Left hindlimb (tissue), 1 donor: Measurements from ENCODE around the gene SH3D19.
"Not testable (repeated sequence)": the region's sequence is repeated elsewhere in the genome, so short reads cannot be mapped to it uniquely, and the experiment has no call there.

Source experiments
- DNase-seq: peaks from one replicate; pipeline ENCODE4 v3.0.0-alpha.2; 2018

SH3D19 gene

DNA sequence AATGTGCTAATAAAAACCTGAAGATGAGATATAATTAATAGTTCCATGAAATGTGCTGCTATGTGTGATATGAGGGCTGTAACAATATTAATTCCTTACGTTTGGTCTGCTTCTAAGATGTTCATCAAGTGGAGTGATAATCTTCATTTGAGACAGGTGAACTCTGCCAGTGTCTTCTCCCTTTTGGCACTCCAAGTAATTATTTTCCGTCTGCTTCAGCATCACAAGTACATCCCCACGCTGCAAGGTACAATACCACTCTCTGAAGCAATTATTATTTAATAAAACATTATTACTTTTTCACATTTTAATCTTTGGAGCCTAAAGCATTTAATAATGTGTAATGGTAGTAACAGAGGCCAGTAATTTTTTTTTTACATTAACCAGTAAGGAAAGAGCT, 181.6 kb downstream of the SH3D19 start:
- no peak for DNase-seq

DNA sequence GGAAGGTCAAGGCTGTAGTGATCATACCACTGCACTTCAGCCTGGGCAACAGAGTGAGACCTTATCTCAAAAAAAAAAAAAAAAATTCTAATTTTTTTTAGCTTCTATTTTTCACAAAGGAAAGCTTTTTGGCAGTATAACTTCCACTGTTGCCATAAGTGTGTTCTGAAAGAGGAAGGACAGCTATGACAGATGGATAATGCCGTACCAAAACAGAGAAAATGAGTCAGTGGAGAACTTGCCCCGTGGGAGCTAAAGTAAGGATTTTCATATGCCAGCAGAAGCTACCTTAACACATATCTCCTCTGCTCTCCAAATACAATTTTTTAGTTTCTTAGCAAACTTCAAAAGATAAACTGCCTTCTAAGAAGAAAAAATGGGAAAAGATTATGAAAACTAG, 182.2 kb downstream of the SH3D19 start:
- no peak for DNase-seq

DNA sequence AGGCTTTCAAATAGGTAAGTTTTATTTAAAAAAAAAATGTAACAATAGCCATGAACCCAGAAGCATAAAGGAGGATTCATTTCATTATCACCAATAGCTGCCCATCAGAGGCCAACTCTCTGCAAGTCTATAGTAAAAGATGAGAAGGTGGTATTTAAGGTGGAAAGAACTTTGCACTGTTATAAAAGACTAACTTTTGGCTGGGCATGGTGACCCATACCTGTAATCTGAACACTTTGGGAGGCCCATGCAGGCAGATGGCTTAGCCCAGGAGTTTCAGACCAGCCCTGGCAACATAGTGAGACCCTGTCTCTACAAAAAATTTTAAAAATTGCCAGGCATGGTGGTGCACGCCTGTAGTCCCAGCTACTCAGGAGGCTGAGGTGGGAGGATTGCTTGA, 182.6 kb downstream of the SH3D19 start:
- no peak for DNase-seq

DNA sequence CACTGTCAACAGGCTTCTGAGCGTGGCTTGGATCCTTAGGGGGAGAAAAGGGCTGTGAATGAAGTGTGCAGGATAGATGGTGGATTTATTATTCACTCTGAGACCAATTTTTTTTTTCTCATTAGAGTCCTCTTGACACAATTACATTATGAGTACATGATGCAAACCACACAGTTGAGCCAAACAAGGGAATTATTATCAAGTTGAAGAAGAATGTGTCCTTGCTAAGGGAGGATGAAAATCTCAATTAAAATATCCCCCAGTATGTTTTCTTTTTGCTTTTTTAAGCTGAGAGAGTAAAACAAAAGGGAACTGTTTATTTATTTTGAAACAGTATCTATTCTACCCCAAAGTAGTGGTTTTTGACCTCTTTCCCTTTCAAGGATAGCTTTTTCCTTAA, 185.6 kb downstream of the SH3D19 start:
- no peak for DNase-seq

DNA sequence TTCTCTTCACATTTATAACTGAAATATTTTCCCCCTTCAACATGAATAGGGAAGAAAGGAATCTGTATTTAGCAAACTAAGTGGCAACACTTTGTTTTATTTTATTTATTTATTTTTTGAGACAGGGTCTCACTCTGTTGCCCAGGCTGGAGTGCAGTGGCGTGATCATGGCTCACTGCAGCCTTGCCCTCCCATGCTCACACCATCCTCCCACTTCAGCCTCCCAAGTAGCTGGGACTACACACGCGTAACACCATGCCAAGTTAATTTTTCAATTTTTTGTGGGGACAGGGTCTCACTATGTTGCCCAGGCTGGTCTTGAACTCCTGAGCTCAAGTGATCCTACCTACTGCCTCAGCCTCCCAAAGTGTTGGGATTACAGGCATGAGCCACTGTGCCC, 189.4 kb downstream of the SH3D19 start:
- not testable (repeated sequence) for DNase-seq

DNA sequence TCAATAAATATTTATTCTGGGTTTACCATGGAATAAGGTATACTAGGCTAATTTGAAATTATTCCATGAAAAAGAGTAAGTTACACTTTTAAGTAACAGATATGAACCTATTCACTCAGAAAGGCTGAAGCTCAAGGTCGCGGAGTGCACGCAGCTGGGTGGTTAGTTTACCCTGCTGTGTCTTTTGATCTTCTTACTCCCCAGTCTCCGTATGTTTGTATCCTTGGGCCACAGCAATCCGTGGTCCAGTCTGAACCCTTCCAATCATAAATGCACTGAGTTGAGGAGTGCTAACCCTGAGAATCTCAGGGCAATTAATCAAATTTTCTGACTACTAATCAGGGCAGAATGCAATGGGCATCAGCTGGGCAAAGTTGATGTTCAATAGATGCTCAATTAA, 192.1 kb downstream of the SH3D19 start:
- DNase-seq, result no peak

DNA sequence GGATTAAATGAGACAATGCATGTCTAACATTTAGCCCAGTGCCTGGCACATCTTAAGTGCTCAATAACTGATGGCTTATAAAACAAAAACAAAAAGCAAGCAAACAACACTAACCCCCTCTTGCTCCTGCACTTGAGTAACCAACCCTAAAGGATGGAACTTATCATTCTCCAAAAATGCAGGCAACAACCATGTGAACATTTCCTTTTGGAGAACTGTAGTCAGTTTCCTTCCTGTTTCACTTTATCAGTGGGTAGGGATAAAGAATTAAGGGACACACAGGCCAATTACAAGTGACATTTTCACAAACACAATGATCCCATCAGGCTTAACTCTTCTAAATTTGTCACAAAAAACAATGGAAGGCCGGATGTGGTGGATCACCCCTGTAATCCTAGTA, 195.6 kb downstream of the SH3D19 start:
- no peak for DNase-seq

DNA sequence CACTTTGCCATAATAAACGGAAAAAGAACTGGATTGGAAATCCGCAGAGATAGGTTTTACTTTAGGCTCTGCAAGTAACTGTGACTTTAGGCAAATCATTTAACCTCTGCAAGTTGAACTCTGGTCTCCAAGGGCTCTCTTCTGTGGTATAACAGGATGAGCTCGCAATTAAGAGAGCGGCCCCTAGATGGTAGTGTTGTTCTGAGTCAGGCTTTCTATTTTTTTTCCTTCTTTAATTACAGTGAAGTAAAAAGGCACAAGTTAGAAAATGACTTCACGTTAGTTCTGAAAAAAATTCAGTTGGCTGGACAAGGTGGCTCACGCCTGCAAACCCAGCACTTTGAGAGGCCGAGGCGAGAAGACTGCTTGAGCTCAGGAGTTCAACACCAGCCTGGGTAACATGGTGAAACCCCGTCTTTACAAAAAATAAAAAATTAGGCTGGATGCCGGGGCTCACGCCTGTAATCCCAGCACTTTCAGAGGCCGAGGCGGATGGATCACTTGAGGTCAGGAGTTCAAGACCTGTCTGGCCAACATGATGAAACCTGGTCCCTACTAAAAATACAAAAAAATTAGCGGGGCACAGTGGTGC, 207.9 kb downstream of the SH3D19 start:
- peak; percentile 55 for DNase-seq

DNA sequence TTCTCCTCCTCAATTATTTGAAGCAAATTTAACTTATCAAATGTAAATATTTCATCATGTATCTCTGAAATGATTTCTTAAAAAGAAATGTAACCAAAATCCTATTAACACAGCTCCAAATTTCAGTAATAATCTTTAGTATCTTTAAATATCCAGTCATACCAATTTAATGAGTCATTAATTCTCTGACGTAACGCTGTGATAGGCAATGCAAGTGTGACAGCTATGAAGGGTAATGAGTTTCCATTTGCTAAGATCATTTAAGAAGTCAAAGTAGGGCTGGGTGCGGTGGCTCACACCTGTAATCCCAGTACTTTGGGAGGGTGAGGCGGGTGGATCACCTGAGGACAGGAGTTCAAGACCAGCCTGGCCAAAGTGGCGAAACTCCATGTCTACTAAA, 210.4 kb downstream of the SH3D19 start:
- DNase-seq, result no peak

DNA sequence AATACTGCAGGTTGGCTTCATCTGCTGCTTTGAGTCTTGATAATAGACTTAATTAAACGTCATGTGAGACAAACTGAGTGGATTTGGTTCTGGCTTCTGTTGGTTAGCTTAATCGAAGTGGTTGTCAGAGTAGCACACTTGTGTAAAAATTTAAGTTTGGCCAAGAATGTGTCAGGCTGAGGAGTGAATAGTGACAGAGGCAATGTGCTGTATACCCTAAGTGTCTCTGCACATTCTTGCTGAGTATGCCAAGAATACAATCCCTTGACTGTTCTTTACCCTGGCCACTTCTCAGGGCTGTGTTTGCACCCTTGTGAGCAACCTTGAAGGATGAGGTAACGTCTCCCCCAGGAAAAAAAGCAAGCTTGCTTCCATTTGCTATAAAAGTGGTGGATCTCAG, 211.1 kb downstream of the SH3D19 start:
- no peak for DNase-seq

DNA sequence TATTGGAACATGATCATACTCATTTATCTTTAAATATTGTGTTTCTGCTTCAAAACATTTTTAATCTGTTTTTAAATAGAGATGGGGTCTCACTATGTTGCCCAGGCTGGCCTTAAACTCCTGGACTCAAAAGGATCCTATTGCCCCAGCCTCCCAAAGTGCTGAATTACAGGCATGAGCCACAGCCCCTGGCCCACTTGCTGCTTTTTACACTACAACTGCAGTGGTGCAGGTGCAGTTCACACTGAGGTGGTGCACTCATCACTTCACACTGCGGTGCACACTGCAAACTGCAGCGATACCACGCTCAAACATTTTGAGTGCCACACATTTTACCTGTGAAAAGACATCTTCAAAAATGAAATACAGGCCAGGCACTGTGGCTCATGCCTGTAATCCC, 215.2 kb downstream of the SH3D19 start:
- DNase-seq, result no peak

DNA sequence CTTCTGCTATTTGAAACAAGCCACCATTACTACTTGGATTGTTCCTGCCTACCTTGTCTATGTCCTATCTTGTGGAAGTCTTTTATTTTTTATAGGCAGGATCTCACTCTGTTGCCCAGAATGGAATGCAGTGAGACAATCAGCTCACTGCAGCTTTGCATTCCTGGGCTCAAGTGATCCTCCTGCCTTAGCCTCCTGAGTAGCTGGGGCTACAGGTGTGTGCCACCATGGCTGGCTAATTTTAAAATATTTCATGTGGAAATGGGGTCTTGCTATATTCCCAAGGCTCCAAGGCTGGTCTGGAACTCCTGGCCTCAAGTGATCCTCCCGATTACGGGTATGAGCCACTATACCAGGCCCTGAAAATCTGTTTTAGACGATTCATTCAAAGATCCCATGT, 218.3 kb downstream of the SH3D19 start:
- DNase-seq, result no peak

DNA sequence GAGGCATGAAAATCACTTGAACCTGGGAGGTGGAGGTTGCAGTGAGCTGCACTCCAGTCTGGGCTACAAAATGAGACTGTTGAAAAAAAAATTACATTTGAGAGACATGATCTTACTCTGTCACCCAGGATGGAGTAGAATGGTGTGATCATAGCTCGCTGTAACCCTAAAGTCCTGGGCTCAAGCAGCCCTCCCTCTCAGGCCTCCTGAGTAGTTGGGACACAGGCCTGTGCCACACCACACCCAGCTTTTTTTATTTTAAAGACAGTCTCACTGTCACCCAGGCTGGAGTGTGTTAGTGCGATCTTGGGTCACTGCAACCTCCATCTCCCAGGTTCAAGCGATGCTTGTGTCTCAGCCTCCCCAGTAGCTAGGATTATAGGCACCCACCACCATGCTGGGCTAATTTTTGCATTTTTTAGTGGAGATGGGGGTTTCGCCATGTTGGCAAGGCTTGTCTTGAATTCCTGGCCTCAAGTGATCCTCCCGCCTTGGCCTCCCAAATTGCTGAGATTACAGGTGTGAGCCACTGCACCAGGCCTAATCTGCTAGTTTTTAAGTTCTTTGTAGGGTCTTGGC, 219.9 kb downstream of the SH3D19 start:
- no peak for DNase-seq

DNA sequence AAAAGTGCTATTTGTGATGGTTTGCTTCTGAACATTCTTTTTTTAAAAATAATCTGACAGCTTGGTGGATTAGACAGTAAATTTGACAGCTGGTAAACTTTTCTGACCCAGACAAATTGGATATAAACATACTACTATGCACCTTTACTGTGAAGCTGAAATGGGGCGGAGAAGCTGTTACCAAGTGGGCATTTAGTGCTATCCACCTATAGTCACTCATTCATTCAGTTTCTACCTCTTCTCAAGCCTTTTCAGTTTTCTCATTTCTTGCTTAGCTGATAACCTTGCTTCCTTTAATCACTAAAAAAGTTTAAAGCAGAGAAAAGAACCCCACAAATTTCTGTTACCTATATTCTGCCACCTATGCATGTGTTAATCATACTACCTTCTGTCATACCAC, 220.8 kb downstream of the SH3D19 start:
- no peak for DNase-seq

DNA sequence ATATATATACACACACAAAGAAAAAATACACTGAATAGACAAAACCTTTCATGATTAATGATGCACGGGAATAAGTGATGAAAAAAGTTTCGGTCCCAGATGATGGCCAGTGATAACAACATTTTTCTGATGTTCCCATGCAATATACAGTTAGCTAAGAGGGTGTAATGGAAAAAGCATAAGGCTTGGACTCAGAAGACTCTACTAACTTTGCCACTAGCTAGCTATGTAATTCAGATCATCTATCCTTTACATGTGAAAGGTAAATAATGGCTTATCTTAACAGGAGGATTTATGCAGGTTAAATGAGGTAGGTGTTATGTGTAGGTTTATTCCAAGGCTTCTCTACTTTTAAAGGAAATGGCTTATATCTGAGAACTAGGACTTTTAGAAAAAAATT, 221.6 kb downstream of the SH3D19 start:
- DNase-seq, result no peak

DNA sequence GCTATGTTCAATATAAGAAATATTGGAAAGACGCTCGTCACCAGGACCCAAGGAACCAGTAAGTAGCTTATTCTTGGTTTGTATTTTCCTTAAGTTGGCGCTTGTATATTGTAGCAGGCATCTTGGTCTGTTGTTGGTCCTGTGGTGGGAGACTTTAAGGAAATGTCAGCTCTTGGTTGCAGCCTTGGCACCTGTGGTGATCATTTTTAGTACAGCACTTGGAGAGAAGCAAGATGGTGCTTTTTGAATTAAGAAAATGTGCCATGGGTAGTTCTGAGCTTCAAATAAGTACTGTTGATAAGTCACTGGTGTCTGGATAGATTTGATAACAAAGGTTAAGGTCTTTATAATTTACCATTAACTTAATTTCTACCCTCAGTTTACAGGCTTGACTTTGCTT, 224.9 kb downstream of the SH3D19 start:
- no peak for DNase-seq

DNA sequence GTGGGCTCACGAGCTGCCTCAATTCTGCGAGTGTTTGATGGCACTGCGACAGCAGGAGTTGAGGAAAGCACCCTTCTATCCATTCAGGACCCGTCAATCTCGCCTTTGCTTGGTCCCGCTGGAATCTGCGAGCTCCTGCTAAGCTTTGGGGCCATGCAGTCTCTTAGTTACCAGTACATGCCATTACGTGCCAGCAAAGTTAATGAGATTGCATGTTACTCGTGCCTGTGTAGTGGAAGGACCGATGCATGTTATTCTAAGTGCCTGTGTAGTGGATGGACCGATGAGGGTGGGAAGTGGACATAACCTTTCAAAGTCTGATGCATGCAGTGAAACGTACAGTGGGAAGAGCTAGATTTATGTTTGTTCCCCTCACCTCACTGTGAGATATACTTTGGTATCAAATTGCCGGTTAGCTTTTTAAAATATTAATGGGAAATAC, 225.4 kb downstream of the SH3D19 start:
- DNase-seq, result no peak

DNA sequence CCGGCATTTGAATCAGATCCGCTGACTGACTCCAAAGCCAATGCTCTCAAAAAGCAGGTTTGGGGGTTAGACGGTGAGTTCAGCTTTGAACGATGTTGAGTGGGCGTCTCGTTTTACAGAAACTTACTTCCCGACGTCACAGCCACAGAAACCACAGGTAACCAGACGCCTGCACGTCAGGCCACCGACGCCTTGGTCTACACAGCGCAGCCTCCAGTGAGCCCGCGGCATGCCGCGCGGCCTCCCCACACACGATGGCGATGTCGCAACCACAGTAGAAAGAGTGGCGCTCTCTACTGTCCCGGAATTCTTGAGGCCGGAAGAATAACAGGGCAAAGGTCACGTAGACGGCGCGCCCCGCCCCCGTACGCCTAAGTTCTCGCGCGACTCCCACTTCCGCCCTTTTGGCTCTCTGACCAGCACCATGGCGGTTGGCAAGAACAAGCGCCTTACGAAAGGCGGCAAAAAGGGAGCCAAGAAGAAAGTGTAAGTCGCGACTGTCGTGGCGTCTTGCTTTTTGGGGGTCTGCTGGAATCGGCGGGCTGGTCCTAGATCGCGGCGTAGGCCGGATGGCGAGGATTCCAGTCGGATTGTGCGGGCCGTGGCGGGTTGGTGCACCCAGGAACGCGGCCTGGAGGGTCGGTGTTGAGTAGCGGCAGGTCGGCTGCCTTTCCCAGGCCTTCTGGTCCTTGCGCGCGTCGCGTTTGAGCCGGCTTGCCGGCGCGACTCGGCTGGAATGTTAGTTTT, 226.0 kb downstream of the SH3D19 start, which contains the start of gene RPS3A:
RPS3A (plus strand) TSS at position 400 of the 747 bp plus-strand sequence; CDS start at position 425, 25 bp downstream.
- peak; percentile 98 for DNase-seq

DNA sequence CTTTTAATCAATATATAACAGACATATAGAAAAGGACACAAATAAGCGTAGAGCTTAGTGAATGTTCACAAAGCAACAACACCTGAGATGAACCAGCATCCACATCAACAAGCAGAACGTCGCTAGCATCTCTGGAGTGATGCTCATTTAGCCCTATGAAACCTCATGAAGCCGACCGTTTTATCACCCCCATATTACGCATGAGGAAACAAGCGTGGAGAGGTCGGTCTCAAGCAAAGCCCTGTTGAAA, 226.5 kb downstream of the SH3D19 start:
- no peak for DNase-seq

DNA sequence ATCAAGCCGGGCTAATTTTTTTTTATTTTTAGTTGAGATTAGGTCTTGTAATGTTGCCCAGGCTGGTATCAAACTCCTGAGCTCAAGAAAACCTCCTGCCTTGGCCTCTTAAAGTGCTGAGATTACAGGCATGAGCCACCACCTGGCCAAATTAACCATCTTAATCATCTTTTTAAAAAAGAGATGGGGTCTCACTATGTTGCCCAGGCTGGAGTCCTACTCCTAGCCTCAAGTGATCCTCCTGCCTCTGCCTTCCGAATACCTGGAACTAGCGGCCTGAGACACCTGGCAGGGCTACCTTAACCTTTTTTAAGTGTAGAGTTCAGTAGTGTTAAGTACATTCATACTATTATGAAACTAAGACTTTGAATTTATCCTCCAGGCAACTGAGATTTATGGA, 227.6 kb downstream of the SH3D19 start:
- DNase-seq, result no peak

DNA sequence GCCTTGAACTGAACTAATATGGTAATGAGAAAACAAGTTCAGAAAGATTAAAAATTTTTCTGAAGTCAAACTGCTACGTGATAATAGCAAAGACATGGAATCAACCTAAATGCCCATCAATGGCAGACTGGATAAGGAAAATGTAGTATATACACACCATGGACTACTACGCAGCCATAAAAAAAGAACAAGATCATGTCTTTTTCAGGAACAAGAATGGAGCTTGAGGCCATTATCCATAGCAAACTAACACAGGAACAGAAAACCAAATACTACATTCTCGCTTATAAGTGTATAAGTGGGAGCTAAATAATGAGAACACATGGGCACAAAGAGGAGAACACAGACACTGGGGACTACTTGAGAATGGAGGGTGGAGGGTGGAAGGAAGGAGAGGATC, 230.3 kb downstream of the SH3D19 start:
- no peak for DNase-seq

DNA sequence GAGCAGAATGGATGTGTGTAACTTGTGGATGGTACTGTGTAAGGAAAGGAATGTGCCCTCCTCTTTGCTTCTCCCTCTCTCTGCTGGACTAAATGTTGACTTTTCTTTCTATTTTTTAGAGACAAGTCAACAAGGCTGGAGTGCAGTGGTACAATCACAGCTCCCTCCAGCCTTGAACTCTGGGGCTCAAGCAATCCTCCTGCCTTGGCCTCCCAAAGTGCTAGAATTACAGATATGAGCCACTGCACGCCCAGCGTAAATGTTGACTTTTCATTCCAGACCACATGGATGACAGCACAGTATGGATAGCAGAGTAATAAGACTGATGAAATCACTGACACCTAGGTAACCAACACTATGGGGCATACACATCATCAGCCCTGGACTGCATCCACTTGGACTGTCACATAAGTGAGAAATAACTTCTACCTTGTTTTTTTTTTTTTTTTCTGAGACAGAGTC, 231.1 kb downstream of the SH3D19 start:
- DNase-seq, result no peak

DNA sequence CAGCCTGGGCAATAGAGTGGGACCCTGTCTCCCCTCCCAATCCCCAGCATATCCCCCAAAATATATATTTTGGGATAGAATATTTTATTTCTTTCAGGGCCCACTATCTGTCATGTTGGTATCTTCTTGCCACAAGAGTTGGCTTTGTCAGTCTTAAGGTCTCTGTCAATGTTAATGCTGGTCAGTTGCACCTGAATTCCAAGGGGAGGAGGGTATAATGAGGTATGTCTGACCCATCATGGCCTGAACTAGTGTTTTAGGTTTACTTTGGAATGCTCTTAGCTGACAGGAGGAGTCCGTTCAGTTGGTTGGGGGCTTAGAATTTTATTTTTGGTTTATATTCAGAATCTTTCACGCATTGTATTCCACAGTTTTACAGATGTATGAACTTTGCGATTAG, 232.2 kb downstream of the SH3D19 start:
- DNase-seq, result no peak

DNA sequence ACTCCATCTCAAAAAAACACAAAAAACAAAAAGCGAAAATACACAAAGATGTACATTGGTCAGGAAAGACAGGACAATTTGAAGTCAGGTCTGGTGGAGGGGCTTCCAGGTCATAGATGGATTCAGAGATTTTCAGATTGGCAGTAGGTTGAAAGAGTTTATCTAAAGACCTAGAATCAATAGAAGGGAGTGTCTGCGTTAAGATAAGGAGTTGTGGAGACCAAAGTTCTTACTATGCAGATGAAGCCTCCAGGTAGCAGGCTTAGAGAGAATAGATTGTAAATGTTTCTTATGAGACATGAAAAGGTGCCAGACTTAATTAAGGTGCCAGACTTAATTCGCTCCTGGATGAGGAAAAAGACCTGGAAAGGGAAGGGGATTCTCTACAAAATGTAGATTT, 232.9 kb downstream of the SH3D19 start:
- no peak for DNase-seq

DNA sequence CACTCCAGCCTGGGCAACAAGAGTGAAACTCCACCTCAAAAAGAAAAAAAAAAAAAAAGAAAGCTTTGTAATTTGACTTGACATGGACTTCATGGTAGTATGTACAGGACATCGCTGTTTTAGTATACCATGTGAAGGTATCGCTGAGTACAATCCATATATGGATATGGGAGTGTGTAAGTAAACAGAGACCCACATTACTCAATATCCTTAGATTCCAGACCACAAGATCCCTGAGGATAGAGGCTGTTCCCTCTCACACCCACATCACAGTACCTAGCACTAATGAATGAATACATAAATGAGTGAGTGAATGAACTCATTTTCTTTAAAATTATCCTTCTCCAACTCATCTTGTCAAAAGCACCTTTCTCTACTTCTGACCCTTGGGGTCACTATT, 234.4 kb downstream of the SH3D19 start:
- no peak for DNase-seq
